ENCODE data around the gene RFK.

- TF ChIP-seq CTCF (conservative IDR thresholded peaks at IDR 0.05 in 1 of 2, IDR thresholded peaks at IDR 0.05 in 1 of 2; ENCODE audit: extremely low read depth in 1 of 2, insufficient read depth in 1 of 2, low read depth in 1 of 2, low read length in 2 of 2) (no peak), EZH2 (IDR thresholded peaks at IDR 0.05; ENCODE audit: borderline replicate concordance, low read length) (no peak)
Observed at GRCh38 chr9:76359365-76359764, 34.9 kb downstream of the RFK start.

Data from mammary epithelial cell (primary cell).